OCI-LY1 (cell line): ENCODE measurements around the gene ARHGAP33.

Experiments used
- H2AFZ ChIP-seq: fragments of 200-600 bp; sonication (generic), shearing (Covaris generic); 2 replicates; pipeline ENCODE4 v1.6.0; 2014; ENCODE audit warnings: antibody characterized with exemption, mild to moderate bottlenecking, low read length
- H3F3A ChIP-seq: fragments of 200-600 bp; sonication (generic), shearing (Covaris generic); 2 replicates; pipeline ENCODE4 v1.6.0; 2014; ENCODE audit warnings: mild to moderate bottlenecking, antibody characterized with exemption, low read length, moderate library complexity; ENCODE audit not compliant: insufficient read depth
- H3K27ac ChIP-seq: fragments of 200-600 bp; sonication (generic); 2 replicates; pipeline ENCODE4 v1.5.1; 2014; ENCODE audit warnings: low read length, mixed run types, mild to moderate bottlenecking, low read depth; ENCODE audit not compliant: poor library complexity, severe bottlenecking
- H3K27me3 ChIP-seq: fragments of 200-600 bp; sonication (generic); 2 replicates; pipeline ENCODE4 v1.6.0; 2014; ENCODE audit warnings: antibody characterized with exemption, mild to moderate bottlenecking, low read length, moderate library complexity; ENCODE audit not compliant: insufficient read depth
- H3K36me3 ChIP-seq: fragments of 200-600 bp; sonication (generic); 2 replicates; pipeline ENCODE4 v1.6.1; 2014; ENCODE audit warnings: mild to moderate bottlenecking, antibody characterized with exemption, low read length, moderate library complexity, mixed read lengths; ENCODE audit not compliant: insufficient read depth
- H3K4me1 ChIP-seq: fragments of 200-600 bp; sonication (generic); 2 replicates; pipeline ENCODE4 v1.5.1; 2014; ENCODE audit warnings: mild to moderate bottlenecking, low read length, moderate library complexity; ENCODE audit not compliant: insufficient read depth, severe bottlenecking
- H3K4me2 ChIP-seq: fragments of 200-600 bp; sonication (generic), shearing (Covaris generic); 2 replicates; pipeline ENCODE4 v1.6.1; 2014; ENCODE audit warnings: low read length
- H3K4me3 ChIP-seq: fragments of 200-600 bp; sonication (generic); 2 replicates; pipeline ENCODE4 v1.5.1; 2014; ENCODE audit warnings: low read length, low read depth, mild to moderate bottlenecking, mixed read lengths; ENCODE audit not compliant: poor library complexity, severe bottlenecking
- H3K79me2 ChIP-seq: fragments of 200-600 bp; shearing (Covaris generic); 2 replicates; pipeline ENCODE4 v1.6.1; 2016; ENCODE audit warnings: mixed run types, low read length, mixed read lengths; ENCODE audit not compliant: insufficient read depth
- H3K9ac ChIP-seq: fragments of 200-600 bp; sonication (generic), shearing (Covaris generic); 2 replicates; pipeline ENCODE4 v1.6.1; 2014; ENCODE audit warnings: mild to moderate bottlenecking, low read length, mixed read lengths
- H3K9me2 ChIP-seq: fragments of 200-600 bp; sonication (generic), shearing (Covaris generic); 2 replicates; pipeline ENCODE4 v1.6.1; 2014; ENCODE audit warnings: low read depth, mild to moderate bottlenecking, low read length, mixed read lengths
- H3K9me3 ChIP-seq: fragments of 200-600 bp; shearing (Covaris generic); 2 replicates; pipeline ENCODE4 v1.6.1; 2014; ENCODE audit warnings: low read length, mixed read lengths
- H4K20me1 ChIP-seq: fragments of 200-600 bp; sonication (generic), shearing (Covaris generic); 2 replicates; pipeline ENCODE4 v1.6.0; 2016; ENCODE audit warnings: mild to moderate bottlenecking, low read length; ENCODE audit not compliant: insufficient read depth
- EZH2 ChIP-seq: fragments of 200-600 bp; sonication (generic), shearing (Covaris generic); IDR thresholded peaks from 2 replicates; pipeline ENCODE4 v1.8.0; 2017; ENCODE audit warnings: borderline replicate concordance, mixed run types, mild to moderate bottlenecking, antibody characterized with exemption, low read length, moderate library complexity, mixed read lengths
- TF ChIP-seq, protein P1 (sequence below): fragments of 200-600 bp; sonication (generic), shearing (Covaris generic); IDR thresholded peaks from 2 replicates; pipeline ENCODE4 v1.5.1; 2017; ENCODE audit warnings: mild to moderate bottlenecking, antibody characterized with exemption, low read length, moderate library complexity, mixed read lengths

ARHGAP33 gene

DNA sequence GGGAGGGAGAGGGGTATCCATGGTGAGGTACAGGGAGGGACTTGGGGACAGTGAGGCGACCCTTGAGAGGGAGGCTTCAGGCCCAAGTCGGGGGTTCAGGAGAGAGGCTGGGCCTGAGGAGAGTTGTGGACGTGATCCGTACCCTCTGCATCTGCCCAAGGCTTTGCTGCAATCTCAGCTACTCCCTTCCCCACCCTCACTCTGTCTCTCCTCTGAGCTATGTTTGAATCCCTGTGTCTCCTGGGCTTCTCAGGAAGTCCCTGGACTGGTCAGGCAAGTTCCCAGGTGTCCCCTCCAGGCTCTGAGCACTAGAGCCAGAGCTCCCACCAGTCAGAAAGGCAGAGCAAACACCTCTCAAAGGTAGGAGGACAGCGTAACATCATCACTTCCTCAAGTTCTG lies 25.2 kb upstream of the ARHGAP33 start:
- H3K36me3 ChIP-seq: 0 out of 2 replicates have a peak, but pooled peaks cover 3% of the 10 kb centered on the region
- H3K9me2 ChIP-seq: no peaks in the 10 kb centered on the region
- no peaks in the 10 kb centered on the region for H3K9me3 ChIP-seq
- no peak overlapping the region for H3K9ac ChIP-seq
- no peak overlapping the region for H3K4me2 ChIP-seq
- H2AFZ ChIP-seq: no peak overlapping the region
- H3F3A ChIP-seq: no peaks in the 10 kb centered on the region
- peaks cover 29% of the 10 kb centered on the region for H3K4me1 ChIP-seq
- H3K79me2 ChIP-seq: no peaks in the 10 kb centered on the region
- no peak overlapping the region for H3K4me3 ChIP-seq
- H4K20me1 ChIP-seq: no peaks in the 10 kb centered on the region
- no peak overlapping the region for H3K27ac ChIP-seq
- no peaks in the 10 kb centered on the region for H3K27me3 ChIP-seq
- TF ChIP-seq EZH2: no peak
- TF ChIP-seq, protein P1, sequence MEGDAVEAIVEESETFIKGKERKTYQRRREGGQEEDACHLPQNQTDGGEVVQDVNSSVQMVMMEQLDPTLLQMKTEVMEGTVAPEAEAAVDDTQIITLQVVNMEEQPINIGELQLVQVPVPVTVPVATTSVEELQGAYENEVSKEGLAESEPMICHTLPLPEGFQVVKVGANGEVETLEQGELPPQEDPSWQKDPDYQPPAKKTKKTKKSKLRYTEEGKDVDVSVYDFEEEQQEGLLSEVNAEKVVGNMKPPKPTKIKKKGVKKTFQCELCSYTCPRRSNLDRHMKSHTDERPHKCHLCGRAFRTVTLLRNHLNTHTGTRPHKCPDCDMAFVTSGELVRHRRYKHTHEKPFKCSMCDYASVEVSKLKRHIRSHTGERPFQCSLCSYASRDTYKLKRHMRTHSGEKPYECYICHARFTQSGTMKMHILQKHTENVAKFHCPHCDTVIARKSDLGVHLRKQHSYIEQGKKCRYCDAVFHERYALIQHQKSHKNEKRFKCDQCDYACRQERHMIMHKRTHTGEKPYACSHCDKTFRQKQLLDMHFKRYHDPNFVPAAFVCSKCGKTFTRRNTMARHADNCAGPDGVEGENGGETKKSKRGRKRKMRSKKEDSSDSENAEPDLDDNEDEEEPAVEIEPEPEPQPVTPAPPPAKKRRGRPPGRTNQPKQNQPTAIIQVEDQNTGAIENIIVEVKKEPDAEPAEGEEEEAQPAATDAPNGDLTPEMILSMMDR: no peak

DNA sequence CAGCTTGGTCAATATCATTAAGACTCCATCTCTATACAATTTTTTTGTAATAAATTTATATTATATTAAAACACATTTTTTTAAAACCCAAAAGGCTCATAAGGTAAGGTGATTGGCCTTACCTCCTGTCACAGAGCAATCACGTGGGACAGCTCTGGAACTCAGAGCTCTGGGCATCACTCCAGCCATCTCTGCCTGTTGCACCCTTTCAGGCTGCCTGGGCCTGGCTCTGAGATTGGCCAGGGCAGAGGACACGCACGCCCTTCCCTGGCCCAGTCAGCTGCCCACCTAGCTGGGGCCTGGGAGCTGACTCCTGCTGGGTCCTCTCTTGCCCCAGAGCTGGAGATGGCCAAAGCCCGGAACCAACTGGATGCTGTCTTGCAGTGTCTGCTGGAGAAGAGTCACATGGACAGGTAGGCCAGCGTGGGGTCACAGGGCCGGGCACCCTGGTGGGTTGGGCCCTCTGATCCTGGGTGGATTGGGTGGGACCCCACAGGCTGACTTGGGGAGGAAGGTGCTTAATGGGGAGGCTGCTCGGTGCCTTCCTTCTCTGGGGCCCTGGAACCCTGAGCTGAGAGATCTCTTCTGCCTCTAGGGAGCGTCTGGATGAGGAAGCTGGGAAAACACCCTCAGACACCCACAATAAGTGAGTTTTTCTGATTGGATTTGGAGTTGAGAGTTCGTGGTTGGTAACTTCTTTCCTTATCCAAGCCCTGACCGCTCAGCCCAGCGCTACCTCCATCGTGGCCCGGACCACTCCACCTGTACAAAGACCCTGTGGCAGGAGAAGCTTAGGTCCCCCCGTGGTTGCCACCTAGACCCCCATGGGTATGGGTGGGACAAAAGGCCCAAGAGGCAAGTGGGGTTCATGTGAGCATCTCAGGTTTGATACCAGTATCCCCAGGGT lies 23.3 kb upstream of the ARHGAP33 start:
- Histone ChIP-seq H3K4me2 (no peak overlapping the region), H3F3A (no peaks in the 10 kb centered on the region), H3K4me3 (no peak overlapping the region), H4K20me1 (no peaks in the 10 kb centered on the region), H2AFZ (no peak overlapping the region), H3K4me1 (peaks cover 18% of the 10 kb centered on the region), H3K9ac (no peak overlapping the region), H3K27ac (no peak overlapping the region), H3K27me3 (no peaks in the 10 kb centered on the region), H3K9me2 (no peaks in the 10 kb centered on the region), H3K36me3 (0 out of 2 replicates have a peak, but pooled peaks cover 3% of the 10 kb centered on the region), H3K9me3 (no peaks in the 10 kb centered on the region), H3K79me2 (no peaks in the 10 kb centered on the region)
- TF ChIP-seq, protein P1: no peak
- TF ChIP-seq EZH2: no peak

DNA sequence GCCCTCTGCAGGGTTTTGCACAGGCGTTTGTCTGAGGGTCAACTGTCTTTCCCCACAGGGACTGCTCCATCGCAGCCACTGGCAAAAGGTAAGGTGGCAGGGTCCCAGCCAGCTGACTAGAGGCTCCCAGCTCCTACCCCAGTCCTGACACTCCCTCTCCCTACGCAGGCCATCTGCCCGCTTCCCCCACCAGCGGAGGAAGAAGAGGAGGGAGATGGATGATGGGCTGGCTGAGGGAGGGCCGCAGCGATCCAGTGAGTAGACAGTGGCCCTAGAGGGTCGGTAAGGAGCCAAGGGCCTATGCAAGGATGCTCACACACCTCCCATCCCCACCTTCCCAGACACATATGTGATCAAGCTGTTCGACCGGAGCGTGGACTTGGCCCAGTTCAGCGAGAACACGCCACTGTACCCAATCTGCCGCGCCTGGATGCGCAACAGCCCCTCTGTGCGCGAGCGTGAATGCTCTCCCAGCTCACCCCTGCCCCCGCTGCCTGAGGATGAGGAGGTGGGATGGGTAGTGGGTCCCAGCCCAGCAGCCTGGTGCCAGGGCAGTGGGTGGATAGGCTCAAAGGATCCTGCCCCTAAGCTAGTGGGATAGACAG lies 22.5 kb upstream of the ARHGAP33 start:
- H3K4me1 ChIP-seq: peaks cover 16% of the 10 kb centered on the region

More for the DNA sequence above, 22.5 kb upstream of the ARHGAP33 start:
- Histone ChIP-seq H3K27me3 (no peaks in the 10 kb centered on the region), H3K36me3 (0 out of 2 replicates have a peak, but pooled peaks cover 3% of the 10 kb centered on the region), H3K79me2 (no peaks in the 10 kb centered on the region), H4K20me1 (no peaks in the 10 kb centered on the region), H3F3A (no peaks in the 10 kb centered on the region), H3K27ac (no peak overlapping the region), H3K9me2 (no peaks in the 10 kb centered on the region), H3K4me3 (no peak overlapping the region), H3K4me2 (no peak overlapping the region), H2AFZ (no peak overlapping the region), H3K9ac (no peak overlapping the region), H3K9me3 (no peaks in the 10 kb centered on the region)
- TF ChIP-seq EZH2: no peak
- TF ChIP-seq, protein P1: no peak
